Mesodermal cell (in vitro differentiated cells): ENCODE data around the gene AFF3.

Source experiments
- H3K27ac ChIP-seq: 2 replicates; pipeline ENCODE4 v1.7.0; 2013; ENCODE audit warnings: mild to moderate bottlenecking, low read depth, low read length, moderate library complexity; ENCODE audit not compliant: severe bottlenecking
- H3K36me3 ChIP-seq: 2 replicates; pipeline ENCODE4 v1.7.1; 2013; ENCODE audit warnings: mild to moderate bottlenecking, low read length, moderate library complexity; ENCODE audit not compliant: control insufficient read depth, insufficient read depth
- H3K4me1 ChIP-seq: one replicate; pipeline ENCODE4 v1.7.1; 2013; ENCODE audit warnings: mild to moderate bottlenecking, low read length; ENCODE audit not compliant: insufficient read depth, control insufficient read depth, poor library complexity, severe bottlenecking
- H3K4me3 ChIP-seq: 2 replicates; pipeline ENCODE4 v1.7.0; 2013; ENCODE audit warnings: low read length, control low read depth, mild to moderate bottlenecking; ENCODE audit not compliant: insufficient read depth, poor library complexity, severe bottlenecking; ENCODE audit errors: extremely low read depth
- H3K9me3 ChIP-seq: 2 replicates; pipeline ENCODE4 v1.7.1; 2013; ENCODE audit warnings: mild to moderate bottlenecking, low read length, moderate library complexity; ENCODE audit not compliant: control insufficient read depth
- WGBS, 2 experiments: methylation state at CpG; one replicate each; pipeline ENCODE4 v1.1.5; 2013; ENCODE audit warnings: missing lambda C conversion rate in 2 of 2; ENCODE audit not compliant: insufficient coverage in 2 of 2; 5-methylcytosine and 5-hydroxymethylcytosine counted together

Gene AFF3

GRCh38 chr2:99637159-99637697 is 505.2 kb downstream of the AFF3 start:
- H3K4me3 ChIP-seq: no peak overlapping the region
- no peaks in the 10 kb centered on the region for H3K9me3 ChIP-seq
- no peaks in the 10 kb centered on the region for H3K4me1 ChIP-seq
- no peaks in the 10 kb centered on the region for H3K36me3 ChIP-seq
- 98% methylated on average over 5 of the region's 7 CpGs; no CpG with 5 or more reads in 1 of the 2 experiments for WGBS, 2 experiments
- no peak overlapping the region for H3K27ac ChIP-seq

- no peak overlapping the region for H3K27ac ChIP-seq
- H3K4me1 ChIP-seq: no peaks in the 10 kb centered on the region
- H3K9me3 ChIP-seq: no peaks in the 10 kb centered on the region
- no peaks in the 10 kb centered on the region for H3K36me3 ChIP-seq
- 89 to 90% methylated on average over 17 to 18 of the region's 19 CpGs for WGBS, 2 experiments
- no peak overlapping the region for H3K4me3 ChIP-seq
These were observed 506.0 kb downstream of the AFF3 start for GRCh38 chr2:99636144-99637034.

- Histone ChIP-seq H3K36me3 (no peaks in the 10 kb centered on the region), H3K9me3 (no peaks in the 10 kb centered on the region), H3K4me1 (no peaks in the 10 kb centered on the region), H3K4me3 (no peak overlapping the region), H3K27ac (no peak overlapping the region)
- WGBS, 2 experiments: 87 to 100% methylated on average over 3 to 4 of the region's 4 CpGs
These were observed 506.7 kb downstream of the AFF3 start for GRCh38 chr2:99635710-99636109.

- Histone ChIP-seq H3K4me1 (no peaks in the 10 kb centered on the region), H3K4me3 (no peak overlapping the region), H3K27ac (no peak overlapping the region), H3K9me3 (no peaks in the 10 kb centered on the region), H3K36me3 (no peaks in the 10 kb centered on the region)
- WGBS, 2 experiments: 94% methylated on average over 2 of the region's 2 CpGs
These were observed 508.2 kb downstream of the AFF3 start for GRCh38 chr2:99634234-99634633.

- no peaks in the 10 kb centered on the region for H3K4me1 ChIP-seq
- no peaks in the 10 kb centered on the region for H3K9me3 ChIP-seq
- no peak overlapping the region for H3K27ac ChIP-seq
- no peak overlapping the region for H3K4me3 ChIP-seq
- no peaks in the 10 kb centered on the region for H3K36me3 ChIP-seq
- no CpG with 5 or more reads among the region's 3 CpGs for WGBS, 2 experiments
These were observed 510.7 kb downstream of the AFF3 start for GRCh38 chr2:99631700-99632099.

GRCh38 chr2:99629320-99629719 is 513.1 kb downstream of the AFF3 start:
- Histone ChIP-seq H3K4me1 (no peaks in the 10 kb centered on the region), H3K36me3 (no peaks in the 10 kb centered on the region), H3K27ac (no peak overlapping the region), H3K4me3 (no peak overlapping the region), H3K9me3 (no peaks in the 10 kb centered on the region)
- WGBS, 2 experiments: 83 to 92% methylated on average over 2 to 5 of the region's 5 CpGs

- 100% methylated on average over 1 of the region's 1 CpG; no CpG with 5 or more reads in 1 of the 2 experiments for WGBS, 2 experiments
- H3K9me3 ChIP-seq: no peaks in the 10 kb centered on the region
- no peak overlapping the region for H3K27ac ChIP-seq
- H3K4me1 ChIP-seq: no peaks in the 10 kb centered on the region
- no peak overlapping the region for H3K4me3 ChIP-seq
- H3K36me3 ChIP-seq: no peaks in the 10 kb centered on the region
These were observed 516.2 kb downstream of the AFF3 start for GRCh38 chr2:99626158-99626557.

GRCh38 chr2:99624677-99625076 is 517.7 kb downstream of the AFF3 start:
- Histone ChIP-seq H3K9me3 (no peaks in the 10 kb centered on the region), H3K4me1 (no peaks in the 10 kb centered on the region), H3K4me3 (no peak overlapping the region), H3K27ac (no peak overlapping the region), H3K36me3 (no peaks in the 10 kb centered on the region)
- 64 to 75% methylated on average over 5 to 6 of the region's 10 CpGs for WGBS, 2 experiments

GRCh38 chr2:99623613-99624012 is 518.8 kb downstream of the AFF3 start:
- H3K4me3 ChIP-seq: no peak overlapping the region

GRCh38 chr2:99623035-99623434 is 519.4 kb downstream of the AFF3 start:
- no peaks in the 10 kb centered on the region for H3K36me3 ChIP-seq
- WGBS, 2 experiments: 100% methylated on average over 2 to 3 of the region's 4 CpGs

More at GRCh38 chr2:99623613-99624012, 518.8 kb downstream of the AFF3 start:
- H3K27ac ChIP-seq: no peak overlapping the region
- no peaks in the 10 kb centered on the region for H3K4me1 ChIP-seq
- WGBS, 2 experiments: 97 to 100% methylated on average over 2 to 5 of the region's 5 CpGs
- no peaks in the 10 kb centered on the region for H3K9me3 ChIP-seq
- no peaks in the 10 kb centered on the region for H3K36me3 ChIP-seq

GRCh38 chr2:99622534-99622933 is 519.9 kb downstream of the AFF3 start:
- Histone ChIP-seq H3K27ac (no peak overlapping the region), H3K36me3 (no peaks in the 10 kb centered on the region), H3K4me3 (no peak overlapping the region), H3K9me3 (no peaks in the 10 kb centered on the region), H3K4me1 (no peaks in the 10 kb centered on the region)
- WGBS, 2 experiments: 84 to 87% methylated on average over 4 of the region's 6 CpGs

More at GRCh38 chr2:99623035-99623434, 519.4 kb downstream of the AFF3 start:
- Histone ChIP-seq H3K27ac (no peak overlapping the region), H3K9me3 (no peaks in the 10 kb centered on the region), H3K4me1 (no peaks in the 10 kb centered on the region), H3K4me3 (no peak overlapping the region)
